Measurements from ENCODE around the gene MRPL54.

The MRPL54 gene

GRCh38 chr19:3722443-3723109 is 39.9 kb upstream of the MRPL54 start:
- no peak overlapping the region for H3K4me3 ChIP-seq (ENCODE audit: control insufficient read depth, low read depth, low read length)
- DNase-seq (ENCODE audit: low read depth), result no peak
- no peak for TF ChIP-seq CTCF (conservative IDR thresholded peaks at IDR 0.05; ENCODE audit: control insufficient read depth, insufficient read depth, low read depth, low read length)

GRCh38 chr19:3723110-3723488 is 39.4 kb upstream of the MRPL54 start:
- no peak for TF ChIP-seq CTCF (conservative IDR thresholded peaks at IDR 0.05; ENCODE audit: control insufficient read depth, insufficient read depth, low read depth, low read length)
- H3K4me3 ChIP-seq (ENCODE audit: control insufficient read depth, low read depth, low read length), result no peak overlapping the region
- no peak for DNase-seq (ENCODE audit: low read depth)

GRCh38 chr19:3723883-3724282 is 38.6 kb upstream of the MRPL54 start:
- DNase-seq (ENCODE audit: low read depth), result no peak
- no peak overlapping the region for H3K4me3 ChIP-seq (ENCODE audit: control insufficient read depth, low read depth, low read length)
- no peak for TF ChIP-seq CTCF (conservative IDR thresholded peaks at IDR 0.05; ENCODE audit: control insufficient read depth, insufficient read depth, low read depth, low read length)

GRCh38 chr19:3725121-3725520 is 37.4 kb upstream of the MRPL54 start:
- no peak overlapping the region for H3K4me3 ChIP-seq (ENCODE audit: control insufficient read depth, low read depth, low read length)
- no peak for TF ChIP-seq CTCF (conservative IDR thresholded peaks at IDR 0.05; ENCODE audit: control insufficient read depth, insufficient read depth, low read depth, low read length)
- no peak for DNase-seq (ENCODE audit: low read depth)

GRCh38 chr19:3725640-3726310 is 36.7 kb upstream of the MRPL54 start:
- no peak overlapping the region for H3K4me3 ChIP-seq (ENCODE audit: control insufficient read depth, low read depth, low read length)
- DNase-seq (ENCODE audit: low read depth), result no peak
- no peak for TF ChIP-seq CTCF (conservative IDR thresholded peaks at IDR 0.05; ENCODE audit: control insufficient read depth, insufficient read depth, low read depth, low read length)

GRCh38 chr19:3730457-3730958 is 32.0 kb upstream of the MRPL54 start:
- no peak for DNase-seq (ENCODE audit: low read depth)
- no peak for TF ChIP-seq CTCF (conservative IDR thresholded peaks at IDR 0.05; ENCODE audit: control insufficient read depth, insufficient read depth, low read depth, low read length)
- H3K4me3 ChIP-seq (ENCODE audit: control insufficient read depth, low read depth, low read length), result no peak overlapping the region
